ENCODE results near the gene KCTD10. TPM values are rescaled to one million over a fixed set of nuclear protein-coding genes. Genes with fewer than 3 reads are reported as not detected.

KCTD10 gene
- total RNA-seq, 1 experiment from 2014 or later: 44.7 TPM

- TF ChIP-seq ZNF416 (CRISPR knock-in tag; IDR thresholded peaks at IDR 0.05) (no peak), NR3C1 (CRISPR knock-in tag; conservative IDR thresholded peaks at IDR 0.05; ENCODE audit: low read depth) (no peak), SP1 (CRISPR knock-in tag; conservative IDR thresholded peaks at IDR 0.05) (no peak), GRHL2 (CRISPR knock-in tag; IDR thresholded peaks at IDR 0.05; ENCODE audit: insufficient replicate concordance, severe bottlenecking) (no peak), SMAD4 (CRISPR knock-in tag; IDR thresholded peaks at IDR 0.05) (no peak), E2F1 (CRISPR knock-in tag; IDR thresholded peaks at IDR 0.05) (no peak), CDX4 (CRISPR knock-in tag; IDR thresholded peaks at IDR 0.05; ENCODE audit: borderline replicate concordance) (no peak), GTF2I (CRISPR knock-in tag; conservative IDR thresholded peaks at IDR 0.05) (no peak), CREB1 (CRISPR knock-in tag; IDR thresholded peaks at IDR 0.05) (no peak)
- H3K4me1 Mint-ChIP-seq: peaks cover 5% of the 10 kb centered on the region; the same call in 1 of the 2 replicates
- no peaks in the 10 kb centered on the region for H3K9me3 Mint-ChIP-seq
- CTCF ChIA-PET: interaction anchor here (0.9 kb wide), 2 partner anchors 51 to 55 kb away, joined by 3 to 4 read pairs; no protein-coding TSS in a partner anchor
- H3K4me3 Mint-ChIP-seq: no peak overlapping the region
- ATAC-seq (no peak), DNase-seq (ENCODE audit: low spot score) (no peak)
- POLR2A ChIA-PET: no interaction called here
- H3K27me3 Mint-ChIP-seq (ENCODE audit: low read depth): no peaks in the 10 kb centered on the region
- no peak overlapping the region for H3K27ac Mint-ChIP-seq
- H3K36me3 Mint-ChIP-seq: peaks cover 43% of the 10 kb centered on the region
Measured at GRCh38 chr12:109483346-109483745, 6.2 kb upstream of the KCTD10 start.

- no peak for DNase-seq (ENCODE audit: low spot score)
- Mint-ChIP-seq H3K4me3 (no peak overlapping the region), H3K4me1 (peaks cover 5% of the 10 kb centered on the region; the same call in 1 of the 2 replicates), H3K27me3 (ENCODE audit: low read depth) (no peaks in the 10 kb centered on the region), H3K27ac (no peak overlapping the region), H3K36me3 (peaks cover 39% of the 10 kb centered on the region), H3K9me3 (no peaks in the 10 kb centered on the region)
- ATAC-seq: no peak
- ChIA-PET POLR2A (no interaction called here), CTCF (interaction anchor here (0.9 kb wide), 2 partner anchors 50 to 55 kb away, joined by 3 to 4 read pairs; no protein-coding TSS in a partner anchor)
- no peak for TF ChIP-seq ZSCAN18 (CRISPR knock-in tag; IDR thresholded peaks at IDR 0.05)
- TF ChIP-seq PREB (CRISPR knock-in tag; IDR thresholded peaks at IDR 0.05; ENCODE audit: borderline replicate concordance): no peak
- no peak for TF ChIP-seq CREB1 (CRISPR knock-in tag; IDR thresholded peaks at IDR 0.05)
- no peak for TF ChIP-seq TEAD1 (CRISPR knock-in tag; IDR thresholded peaks at IDR 0.05)
- TF ChIP-seq ZNF425 (CRISPR knock-in tag; conservative IDR thresholded peaks at IDR 0.05): no peak
- no peak for TF ChIP-seq CDX4 (CRISPR knock-in tag; IDR thresholded peaks at IDR 0.05; ENCODE audit: borderline replicate concordance)
- TF ChIP-seq MAX (CRISPR knock-in tag; IDR thresholded peaks at IDR 0.05): no peak
- no peak for TF ChIP-seq JAZF1 (CRISPR knock-in tag; IDR thresholded peaks at IDR 0.05)
- TF ChIP-seq JUN (CRISPR knock-in tag; IDR thresholded peaks at IDR 0.05): no peak
- no peak for TF ChIP-seq ATF6 (CRISPR knock-in tag; IDR thresholded peaks at IDR 0.05)
- no peak for TF ChIP-seq OVOL2 (CRISPR knock-in tag; IDR thresholded peaks at IDR 0.05; ENCODE audit: borderline replicate concordance)
- TF ChIP-seq USF1 (CRISPR knock-in tag; IDR thresholded peaks at IDR 0.05): no peak
- TF ChIP-seq ZNF219 (CRISPR knock-in tag; IDR thresholded peaks at IDR 0.05; ENCODE audit: borderline replicate concordance): no peak
- no peak for TF ChIP-seq ZNF121 (CRISPR knock-in tag; IDR thresholded peaks at IDR 0.05)
- TF ChIP-seq ZNF281 (CRISPR knock-in tag; IDR thresholded peaks at IDR 0.05): no peak
Measured at GRCh38 chr12:109482894-109483293, 5.8 kb upstream of the KCTD10 start.
